ENCODE data around the gene TCF7L1.

The TCF7L1 gene

DNA sequence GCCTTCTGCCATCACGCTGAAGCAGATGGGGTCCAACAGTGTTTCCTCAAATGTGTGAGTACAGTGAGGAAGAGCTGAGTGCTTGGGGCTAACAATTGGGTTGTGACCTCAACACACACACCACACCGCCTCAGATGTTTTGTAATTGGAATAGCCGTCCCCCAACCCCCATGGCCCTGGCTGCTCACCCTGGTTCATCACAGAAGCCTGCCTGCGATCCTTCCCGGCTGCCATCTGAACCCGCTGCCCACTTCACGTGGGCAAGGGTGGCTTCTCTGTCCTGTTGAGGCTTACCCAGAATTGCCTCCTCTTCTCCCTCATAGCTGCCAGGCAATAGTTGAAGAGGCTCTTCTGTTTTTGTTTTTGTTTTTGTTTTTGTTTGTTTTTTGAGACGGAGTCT, 150.4 kb downstream of the TCF7L1 start:
- TF ChIP-seq, protein P1, sequence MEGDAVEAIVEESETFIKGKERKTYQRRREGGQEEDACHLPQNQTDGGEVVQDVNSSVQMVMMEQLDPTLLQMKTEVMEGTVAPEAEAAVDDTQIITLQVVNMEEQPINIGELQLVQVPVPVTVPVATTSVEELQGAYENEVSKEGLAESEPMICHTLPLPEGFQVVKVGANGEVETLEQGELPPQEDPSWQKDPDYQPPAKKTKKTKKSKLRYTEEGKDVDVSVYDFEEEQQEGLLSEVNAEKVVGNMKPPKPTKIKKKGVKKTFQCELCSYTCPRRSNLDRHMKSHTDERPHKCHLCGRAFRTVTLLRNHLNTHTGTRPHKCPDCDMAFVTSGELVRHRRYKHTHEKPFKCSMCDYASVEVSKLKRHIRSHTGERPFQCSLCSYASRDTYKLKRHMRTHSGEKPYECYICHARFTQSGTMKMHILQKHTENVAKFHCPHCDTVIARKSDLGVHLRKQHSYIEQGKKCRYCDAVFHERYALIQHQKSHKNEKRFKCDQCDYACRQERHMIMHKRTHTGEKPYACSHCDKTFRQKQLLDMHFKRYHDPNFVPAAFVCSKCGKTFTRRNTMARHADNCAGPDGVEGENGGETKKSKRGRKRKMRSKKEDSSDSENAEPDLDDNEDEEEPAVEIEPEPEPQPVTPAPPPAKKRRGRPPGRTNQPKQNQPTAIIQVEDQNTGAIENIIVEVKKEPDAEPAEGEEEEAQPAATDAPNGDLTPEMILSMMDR (IDR thresholded peaks at IDR 0.05; ENCODE audit: control insufficient read depth, insufficient read depth, low read depth, low read length, missing control alignments): no peak
- no peak overlapping the region for H3K4me3 ChIP-seq (ENCODE audit: control insufficient read depth, low read depth, low read length)
- DNase-seq (ENCODE audit: low read depth): no peak

DNA sequence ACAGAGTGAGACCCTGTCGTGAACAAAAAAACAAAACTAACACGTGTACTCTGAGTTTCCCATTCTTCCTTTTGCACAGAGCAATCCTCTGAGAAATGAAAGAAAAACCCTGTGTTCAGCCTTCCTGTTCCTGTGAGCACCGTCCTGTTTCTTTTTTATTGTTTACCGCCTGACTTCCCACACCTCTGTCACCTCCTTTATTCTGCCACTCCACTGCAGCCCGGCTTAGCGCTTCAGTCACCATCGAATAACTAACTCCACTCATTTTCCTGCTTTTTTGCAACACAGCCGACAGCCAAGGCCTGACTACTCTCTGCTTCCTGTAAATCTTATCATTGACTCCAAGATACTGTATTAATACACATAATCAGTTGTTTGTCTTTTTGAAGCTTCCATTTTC, 153.7 kb downstream of the TCF7L1 start:
- no peak for DNase-seq (ENCODE audit: low read depth)

GRCh38 chr2:85287721-85288120, 154.5 kb downstream of the TCF7L1 start:
- H3K4me3 ChIP-seq (ENCODE audit: control insufficient read depth, low read depth, low read length): no peak overlapping the region
- no peak for DNase-seq (ENCODE audit: low read depth)
- TF ChIP-seq, protein P1 (IDR thresholded peaks at IDR 0.05; ENCODE audit: control insufficient read depth, insufficient read depth, low read depth, low read length, missing control alignments): no peak

More for the DNA sequence above, 153.7 kb downstream of the TCF7L1 start:
- TF ChIP-seq, protein P1 (IDR thresholded peaks at IDR 0.05; ENCODE audit: control insufficient read depth, insufficient read depth, low read depth, low read length, missing control alignments): no peak
- H3K4me3 ChIP-seq (ENCODE audit: control insufficient read depth, low read depth, low read length): no peak overlapping the region

DNA sequence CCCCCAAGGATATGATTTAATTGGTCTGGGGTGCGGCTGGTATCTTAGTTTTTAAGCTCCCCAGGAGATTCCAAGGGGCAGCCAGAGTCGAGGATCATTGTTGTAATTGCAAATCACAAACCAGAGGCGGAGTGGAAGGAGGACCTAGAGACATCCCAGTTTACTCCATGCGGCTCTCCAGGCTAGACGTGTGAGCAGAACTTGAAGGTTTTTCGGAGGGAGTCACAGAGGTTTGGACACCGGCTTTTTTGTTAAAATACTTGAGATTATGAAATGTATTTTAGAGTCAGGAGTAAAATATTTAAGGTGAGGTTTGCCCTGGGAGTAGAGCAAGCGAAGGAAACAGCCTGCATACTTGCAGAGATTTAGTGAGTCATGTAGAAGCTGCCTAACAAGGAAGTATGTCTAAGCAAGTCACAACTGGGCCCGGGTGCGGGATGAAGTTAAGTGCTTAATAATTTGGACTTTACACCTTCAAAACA, 155.1 kb downstream of the TCF7L1 start:
- TF ChIP-seq, protein P1 (IDR thresholded peaks at IDR 0.05; ENCODE audit: control insufficient read depth, insufficient read depth, low read depth, low read length, missing control alignments): no peak
- DNase-seq (ENCODE audit: low read depth): no peak
- no peak overlapping the region for H3K4me3 ChIP-seq (ENCODE audit: control insufficient read depth, low read depth, low read length)

GRCh38 chr2:85291425-85292023, 158.3 kb downstream of the TCF7L1 start:
- DNase-seq (ENCODE audit: low read depth): no peak
- H3K4me3 ChIP-seq (ENCODE audit: control insufficient read depth, low read depth, low read length): no peak overlapping the region
- TF ChIP-seq, protein P1 (IDR thresholded peaks at IDR 0.05; ENCODE audit: control insufficient read depth, insufficient read depth, low read depth, low read length, missing control alignments): no peak

GRCh38 chr2:85302121-85302520, 168.9 kb downstream of the TCF7L1 start:
- TF ChIP-seq, protein P1 (IDR thresholded peaks at IDR 0.05; ENCODE audit: control insufficient read depth, insufficient read depth, low read depth, low read length, missing control alignments): no peak
- no peak overlapping the region for H3K4me3 ChIP-seq (ENCODE audit: control insufficient read depth, low read depth, low read length)
- no peak for DNase-seq (ENCODE audit: low read depth)
